Right kidney (tissue), 1 donor: ENCODE data around the gene GLP2R.
"Not testable (repeated sequence)": the region's sequence is repeated elsewhere in the genome, so short reads cannot be mapped to it uniquely, and the experiment has no call there.

Experiments used
- DNase-seq: peaks from one replicate; pipeline ENCODE4 v3.0.0-alpha.2; 2016

GLP2R gene

GRCh38 chr17:9900044-9900594 lies 74.4 kb downstream of the GLP2R start:
- DNase-seq: no peak

GRCh38 chr17:9900784-9901183 lies 75.1 kb downstream of the GLP2R start:
- DNase-seq: no peak

GRCh38 chr17:9902120-9902519 lies 76.4 kb downstream of the GLP2R start:
- no peak for DNase-seq

DNA sequence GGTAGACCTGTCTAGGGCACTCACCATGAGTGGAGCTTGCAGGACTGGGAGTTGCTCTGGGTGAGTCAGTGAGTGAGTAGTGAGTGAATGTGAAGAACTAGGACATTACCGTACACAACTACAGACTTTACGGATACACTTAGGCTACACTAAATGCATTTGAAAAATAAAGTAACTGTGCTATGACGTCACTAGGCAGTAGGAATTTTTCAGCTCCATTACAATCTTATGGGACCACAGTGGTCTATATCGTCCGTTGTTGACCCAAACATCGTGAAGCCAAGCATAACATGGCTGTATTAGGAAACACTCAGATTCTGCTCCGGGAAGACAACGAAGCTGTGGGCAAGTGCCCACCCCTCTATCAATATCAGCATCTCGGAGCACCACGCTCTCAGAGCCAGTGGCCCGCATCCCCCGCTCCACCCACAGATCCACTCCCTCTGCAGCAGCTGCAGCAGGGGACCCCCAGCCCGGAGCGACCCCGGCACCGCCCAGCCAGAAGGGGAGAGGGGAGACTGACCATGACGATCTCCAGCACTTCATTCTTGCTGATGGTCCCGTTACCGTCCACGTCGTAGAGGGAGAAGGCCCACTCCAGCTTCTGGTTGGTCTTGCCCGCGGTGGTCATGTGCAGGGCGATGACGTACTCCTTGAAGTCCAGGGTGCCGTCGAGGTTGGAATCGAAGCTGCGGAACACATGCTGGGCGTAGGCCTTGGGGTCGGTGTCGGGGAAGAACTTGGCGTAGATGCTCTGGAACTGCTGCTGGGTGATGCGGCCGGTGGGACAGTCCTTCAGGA lies 78.8 kb downstream of the GLP2R start:
- no peak for DNase-seq

DNA sequence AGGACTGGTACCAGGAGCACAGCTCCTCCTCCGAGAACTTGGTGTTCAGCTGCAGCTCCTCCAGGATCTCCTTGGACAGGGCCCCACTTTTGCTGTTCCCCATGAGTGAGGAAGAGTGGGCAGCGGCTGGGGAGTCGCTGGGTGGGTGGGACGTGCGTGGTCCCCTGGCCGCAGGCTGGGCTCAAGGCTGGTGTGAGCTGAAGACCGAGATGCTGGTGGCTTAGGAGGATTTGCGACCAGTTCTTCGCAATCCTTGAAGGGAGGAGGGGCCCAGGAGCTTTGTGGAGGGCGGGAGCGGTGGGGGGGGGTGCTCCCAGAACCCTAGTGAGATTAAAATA lies 79.3 kb downstream of the GLP2R start, which contains the start of gene RCVRN:
TSS of gene RCVRN (minus strand) at position 194 of the 338 bp plus-strand sequence. CDS start at position 103, 91 bp downstream.
- DNase-seq: no peak

DNA sequence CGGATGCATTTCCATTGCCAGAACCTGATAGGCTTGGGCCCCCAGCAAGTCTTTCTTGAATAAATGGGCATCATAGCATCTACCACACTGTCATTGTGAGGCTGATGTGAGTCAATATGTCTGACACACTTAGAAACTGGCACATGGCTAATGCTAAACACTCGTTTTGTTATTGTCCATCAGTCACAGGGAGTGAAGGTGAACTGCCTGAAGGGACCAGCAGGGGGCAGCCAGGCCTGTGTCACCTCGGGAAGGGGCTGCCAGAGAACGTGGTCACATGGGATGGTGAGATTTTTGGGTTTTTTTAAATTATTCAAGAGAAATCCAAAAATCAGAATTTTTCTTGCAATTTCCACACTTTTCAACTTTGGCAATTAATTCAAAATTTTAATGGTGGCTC lies 80.2 kb downstream of the GLP2R start:
- no peak for DNase-seq

DNA sequence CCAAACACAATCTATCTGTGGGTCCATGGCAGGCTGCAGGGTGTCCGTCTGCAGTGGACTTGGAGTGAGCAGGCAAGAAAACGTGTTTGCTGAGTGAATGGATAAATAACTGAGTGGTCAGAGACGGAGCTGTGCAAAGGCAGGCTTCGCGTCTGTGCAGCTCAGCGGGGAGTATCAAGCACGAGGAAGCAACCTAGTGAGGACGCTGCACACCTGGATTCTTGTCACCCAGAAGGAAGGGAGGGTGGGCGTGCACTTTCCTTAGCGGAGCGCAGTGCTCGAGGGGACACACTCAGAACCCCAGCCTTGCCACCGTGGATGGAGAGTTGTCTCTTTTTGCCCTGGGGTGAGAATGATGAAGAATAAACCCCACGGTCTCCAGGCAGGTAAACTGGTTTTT lies 80.9 kb downstream of the GLP2R start:
- DNase-seq: no peak

- no peak for DNase-seq
These were observed 81.4 kb downstream of the GLP2R start for GRCh38 chr17:9907131-9907530.

DNA sequence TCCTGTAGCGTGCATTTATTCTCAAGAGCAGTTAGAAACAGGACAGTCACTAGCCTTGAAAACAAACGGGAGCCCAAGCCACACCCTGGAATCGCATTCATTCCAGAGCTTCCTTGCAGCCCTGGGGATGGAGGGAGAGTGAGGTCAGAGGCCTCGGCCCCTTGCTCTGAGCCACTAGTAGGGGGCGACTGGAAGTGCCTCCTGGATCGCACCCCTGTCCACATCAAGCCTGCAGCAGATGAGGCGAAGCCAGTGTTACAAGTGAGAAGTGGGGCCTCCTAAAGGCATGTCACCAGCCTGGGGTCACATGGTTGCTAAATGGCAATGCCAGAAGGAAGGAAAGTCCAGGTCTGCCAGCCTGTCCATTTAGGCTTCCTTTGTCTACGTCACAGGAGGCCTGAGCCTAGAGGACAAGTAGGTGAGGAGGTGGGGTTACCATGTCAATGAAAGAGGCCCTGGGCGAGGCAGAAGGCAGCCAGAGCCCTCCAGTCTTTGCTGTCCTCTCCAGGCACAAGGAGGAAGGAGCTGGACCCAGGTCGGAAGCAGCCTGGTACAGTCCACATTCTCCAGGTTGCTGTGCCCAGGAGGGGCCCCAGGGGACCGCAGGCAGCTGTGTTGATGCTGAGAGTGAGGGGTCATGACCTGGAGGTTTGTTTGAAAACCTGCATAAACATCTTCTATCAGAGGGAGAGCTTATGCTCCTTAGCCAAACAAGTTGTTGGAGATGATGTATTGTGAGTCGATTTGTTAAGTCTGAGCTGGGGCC lies 82.3 kb downstream of the GLP2R start:
- DNase-seq: no peak

DNA sequence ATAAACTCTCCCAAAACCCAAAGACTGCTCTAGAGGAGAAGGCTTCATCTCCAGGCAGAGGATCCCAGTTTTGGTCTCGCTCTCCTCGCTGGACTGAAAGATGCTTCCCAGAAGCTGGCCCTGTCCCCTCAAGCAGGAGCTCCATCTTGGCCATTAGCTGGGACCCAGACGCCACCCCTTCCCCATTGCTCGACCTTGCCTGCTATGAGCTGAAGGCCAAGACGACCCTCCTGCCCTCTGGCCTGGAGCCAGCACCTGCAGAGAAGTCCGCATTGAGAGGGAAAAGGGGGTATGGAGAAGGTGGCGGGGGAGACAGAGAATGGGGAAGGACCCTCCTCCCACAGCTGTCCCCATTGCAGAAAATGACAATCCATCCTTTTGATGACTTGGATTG lies 82.9 kb downstream of the GLP2R start:
- no peak for DNase-seq

- DNase-seq: no peak
These were observed 85.4 kb downstream of the GLP2R start for GRCh38 chr17:9911089-9911488.

DNA sequence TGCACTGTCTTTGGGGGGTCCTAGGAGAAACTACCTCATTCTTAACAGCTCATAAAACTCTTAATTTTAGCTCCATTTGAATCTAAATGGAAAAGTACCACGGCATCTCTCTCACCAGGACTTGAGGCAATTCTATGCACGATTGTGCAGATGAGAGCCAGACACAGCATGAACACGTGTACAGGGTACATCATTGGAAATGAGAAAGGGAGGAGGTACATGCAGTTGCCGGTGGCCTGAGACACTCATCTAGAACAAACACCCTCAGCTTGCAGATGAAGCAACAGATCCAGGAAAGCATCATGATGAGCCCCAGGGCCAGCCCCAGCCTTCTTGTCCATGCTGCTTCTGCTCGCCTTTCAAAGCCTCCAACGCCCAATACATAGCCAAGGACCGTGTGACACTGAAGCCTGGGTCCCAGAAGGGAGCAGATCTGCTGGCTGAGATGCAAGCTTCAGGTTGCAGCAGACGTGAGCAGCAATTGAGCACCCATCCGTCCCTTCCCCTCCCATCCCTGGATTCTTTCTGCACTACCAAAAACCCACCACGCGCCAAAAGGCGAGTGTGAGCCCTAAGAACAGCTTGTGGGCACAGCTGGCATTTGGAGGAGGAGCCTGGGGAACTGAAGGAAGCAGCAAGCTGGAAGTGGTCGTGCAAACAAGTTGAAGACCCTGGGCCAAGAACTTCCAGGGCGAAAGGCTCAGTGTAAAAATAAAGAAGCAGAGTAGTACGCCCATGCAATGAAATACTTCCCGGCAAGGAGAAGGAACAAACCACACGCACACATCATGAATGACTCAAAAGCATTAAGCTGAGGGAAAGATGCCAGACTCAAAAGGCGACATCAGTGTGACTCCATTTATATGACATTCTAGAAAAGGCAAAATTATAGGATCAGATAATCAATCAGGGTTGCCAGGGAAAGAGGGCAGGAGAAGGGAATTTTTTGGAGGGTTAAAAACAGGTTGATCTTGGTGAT lies 86.7 kb downstream of the GLP2R start:
- no peak for DNase-seq

DNA sequence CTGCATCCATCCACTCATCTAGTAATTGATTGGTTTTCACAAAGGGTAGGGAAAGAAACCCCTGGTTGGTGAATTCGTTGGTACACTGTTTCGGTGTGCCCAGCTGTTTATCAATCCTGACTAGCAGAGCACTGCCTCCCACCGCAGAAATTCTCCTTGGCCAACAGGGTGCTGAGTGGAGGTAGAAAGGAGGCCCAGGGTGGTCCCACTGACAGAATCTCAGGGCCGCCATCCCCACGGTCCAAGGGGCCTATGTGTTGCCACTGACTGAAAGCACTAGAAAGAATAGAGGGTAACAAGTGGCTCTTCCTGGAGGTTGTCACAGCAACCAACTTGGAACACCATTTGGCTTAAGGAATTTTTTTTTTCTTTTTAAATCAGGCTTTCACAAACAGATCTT lies 87.8 kb downstream of the GLP2R start:
- DNase-seq: no peak

DNA sequence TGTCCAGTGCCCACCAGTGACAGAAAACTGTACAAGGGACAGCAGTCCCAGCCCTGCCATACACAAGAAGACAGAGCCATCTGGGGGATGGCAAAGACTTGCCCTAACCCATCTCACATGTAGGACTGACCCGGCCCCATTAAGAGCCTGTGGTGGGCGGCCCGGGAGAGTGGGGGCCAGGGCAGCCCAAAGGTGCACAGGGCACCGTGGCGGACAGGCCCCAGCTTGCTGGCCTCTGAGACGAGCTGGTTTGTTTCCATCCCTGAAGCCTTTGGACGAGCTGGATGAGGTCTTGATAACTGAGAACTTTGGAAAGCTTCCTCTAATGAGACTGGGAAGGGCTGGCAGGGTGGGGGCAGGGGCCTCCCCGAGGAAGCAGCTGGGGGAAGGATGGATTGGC lies 90.4 kb downstream of the GLP2R start:
- no peak for DNase-seq

- DNase-seq: no peak
These were observed 91.4 kb downstream of the GLP2R start for GRCh38 chr17:9917131-9917530.

- no peak for DNase-seq
These were observed 92.1 kb downstream of the GLP2R start for GRCh38 chr17:9917801-9918200.

DNA sequence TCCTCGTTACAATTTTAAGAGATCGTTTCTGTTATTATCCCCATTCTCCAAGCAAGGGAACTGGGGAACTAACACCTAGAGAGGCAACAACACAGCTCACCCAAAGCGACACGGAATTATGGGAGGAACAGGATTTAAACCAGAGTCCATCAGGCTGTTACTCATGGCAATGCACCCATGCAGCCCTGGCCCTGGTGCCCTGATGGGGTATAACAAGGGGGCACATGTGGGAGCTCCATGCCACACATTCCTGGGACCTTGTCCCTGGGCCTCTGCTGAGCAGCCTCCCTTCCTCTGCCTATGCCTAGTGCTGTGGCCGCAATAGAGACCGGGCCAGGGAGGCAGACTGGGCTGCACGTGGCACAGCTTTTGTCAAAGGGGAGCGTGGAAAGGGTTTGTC lies 92.6 kb downstream of the GLP2R start:
- no peak for DNase-seq

GRCh38 chr17:9918804-9919352 lies 93.2 kb downstream of the GLP2R start:
- no peak for DNase-seq

DNA sequence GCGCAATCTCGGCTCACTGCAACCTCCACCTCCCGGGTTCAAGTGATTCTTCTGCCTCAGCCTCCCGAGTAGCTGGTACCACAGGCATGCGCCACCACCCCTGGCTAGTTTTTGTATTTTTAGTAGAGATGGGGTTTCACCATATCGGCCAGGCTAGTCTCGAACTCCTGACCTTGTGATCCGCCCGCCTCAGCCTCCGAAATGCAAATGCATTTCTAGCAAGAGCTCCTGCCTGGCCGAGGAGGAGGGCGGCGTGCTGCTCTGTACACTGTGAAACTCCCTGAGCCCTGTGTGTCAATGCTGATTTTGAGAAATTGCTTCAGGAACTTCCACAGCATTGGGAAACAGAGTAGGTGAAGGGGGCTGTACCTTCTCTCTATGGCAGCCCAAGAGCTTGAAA lies 95.5 kb downstream of the GLP2R start:
- not testable (repeated sequence) for DNase-seq

- no peak for DNase-seq
These were observed 96.5 kb downstream of the GLP2R start for GRCh38 chr17:9922012-9922848.

- DNase-seq: peak; percentile 54
These were observed 99.0 kb downstream of the GLP2R start for GRCh38 chr17:9924735-9925191.
